Endothelial cell of umbilical vein (primary cell): ENCODE measurements around the gene FUT8. TPM values are rescaled to one million over a fixed set of nuclear protein-coding genes. Genes with fewer than 3 reads are reported as not detected.

Experiments
- BruUV-seq: library from RNA; stranded (reverse); fragments of 400-500 nt; replicated peaks from 2 replicates; lab custom pipeline; 2021; lab: Mats Ljungman, UMichigan
- CTCF ChIA-PET: fragments of 300-600, 350-600 bp; sonication (Branson Sonifier 250); formaldehyde crosslinking; loops from one replicate; lab custom pipeline; 2021; ENCODE audit warnings: antibody characterized with exemption, inconsistent platforms; lab: Charles Lee
- POLR2A ChIA-PET: fragments of 300-600, 350-600 bp; sonication (Branson Sonifier 250); formaldehyde crosslinking; loops from one replicate; lab custom pipeline; 2021; ENCODE audit warnings: antibody characterized with exemption, inconsistent platforms; lab: Charles Lee
- DNase-seq: peaks from one replicate; pipeline ENCODE4 v3.0.0-alpha.2; 2011; ENCODE audit warnings: low read depth, low spot score
- FAIRE-seq: peaks from 2 replicates; lab custom pipeline; 2011; peaks lifted over from hg19 to GRCh38; lab: Jason Lieb, UNC
- H2AFZ ChIP-seq: 2 replicates; pipeline ENCODE4 v1.6.0; 2012; ENCODE audit warnings: low read depth, low read length, control low read depth, inconsistent platforms
- H3K27ac ChIP-seq: 2 replicates; pipeline ENCODE4 v1.5.1; 2011; ENCODE audit warnings: low read depth, mild to moderate bottlenecking, control low read depth, low read length, moderate library complexity; ENCODE audit not compliant: insufficient read depth
- H3K27me3 ChIP-seq, 2 experiments: 2 replicates each; pipeline versions ENCODE4 v1.6.0 to v1.6.1; 2011; ENCODE audit warnings: low read length in 2 of 2, mixed read lengths in 1 of 2; ENCODE audit not compliant: control insufficient read depth in 2 of 2, insufficient read depth in 2 of 2
- H3K36me3 ChIP-seq, 2 experiments: 2 replicates in 1 of 2; 3 replicates in 1 of 2; pipeline ENCODE4 v1.5.1; 2011; ENCODE audit warnings: low read length in 2 of 2, mild to moderate bottlenecking in 1 of 2, moderate library complexity in 1 of 2; ENCODE audit not compliant: control insufficient read depth in 2 of 2, insufficient read depth in 2 of 2; ENCODE audit errors: extremely low read depth in 1 of 2
- H3K4me1 ChIP-seq: 3 replicates; pipeline ENCODE4 v1.5.1; 2011; ENCODE audit warnings: mild to moderate bottlenecking, low read length; ENCODE audit not compliant: control insufficient read depth, insufficient read depth; ENCODE audit errors: extremely low read depth
- H3K4me2 ChIP-seq: 2 replicates; pipeline ENCODE4 v1.6.1; 2011; ENCODE audit warnings: low read length, control low read depth, mixed read lengths; ENCODE audit not compliant: insufficient read depth
- H3K4me3 ChIP-seq, 3 experiments: fragments of 200-600 bp in 1 of 3; sonication (generic), shearing (Covaris generic) in 1 of 3; replicated peaks in 1 of 3; 2 replicates each; pipeline ENCODE4 v1.5.1; 2011 to 2016; ENCODE audit warnings: control low read depth in 3 of 3, low read length in 3 of 3, mild to moderate bottlenecking in 2 of 3, inconsistent platforms in 1 of 3, low read depth in 1 of 3, moderate library complexity in 1 of 3; ENCODE audit not compliant: insufficient read depth in 1 of 3
- H3K79me2 ChIP-seq: 2 replicates; pipeline ENCODE4 v1.6.0; 2012; ENCODE audit warnings: low read length, inconsistent platforms; ENCODE audit not compliant: control insufficient read depth, insufficient read depth
- H3K9ac ChIP-seq: replicated peaks from 2 replicates; pipeline ENCODE3; 2011; ENCODE audit warnings: low read length, control low read depth; ENCODE audit not compliant: insufficient read depth; ENCODE audit errors: extremely low read depth
- H3K9me1 ChIP-seq: replicated peaks from 3 replicates; pipeline ENCODE4 v1.6.0; 2011; ENCODE audit warnings: mild to moderate bottlenecking, low read length; ENCODE audit not compliant: control insufficient read depth, insufficient read depth; ENCODE audit errors: extremely low read depth
- H3K9me3 ChIP-seq: replicated peaks from 2 replicates; pipeline ENCODE4 v1.5.1; 2012; ENCODE audit warnings: low read length, inconsistent platforms; ENCODE audit not compliant: control insufficient read depth, insufficient read depth
- H4K20me1 ChIP-seq: replicated peaks from 2 replicates; pipeline ENCODE3; 2011; ENCODE audit warnings: mild to moderate bottlenecking, low read length; ENCODE audit not compliant: control insufficient read depth, insufficient read depth; ENCODE audit errors: extremely low read depth
- EZH2 ChIP-seq: IDR thresholded peaks from 2 replicates; pipeline ENCODE4 v1.6.1; 2012; ENCODE audit warnings: borderline replicate concordance, low read depth, mild to moderate bottlenecking, moderate library complexity, low read length, inconsistent platforms; ENCODE audit not compliant: severe bottlenecking
- FOS ChIP-seq: IDR thresholded peaks from 2 replicates; pipeline ENCODE4 v1.6.1; 2011; ENCODE audit warnings: mild to moderate bottlenecking, low read length, moderate library complexity, borderline replicate concordance; ENCODE audit not compliant: insufficient read depth
- GATA2 ChIP-seq: IDR thresholded peaks from 2 replicates; pipeline ENCODE4 v1.7.0; 2011; ENCODE audit warnings: low read depth, mild to moderate bottlenecking, moderate library complexity, mixed read lengths, low read length; ENCODE audit not compliant: insufficient read length, insufficient read depth
- JUN ChIP-seq: IDR thresholded peaks from 2 replicates; pipeline ENCODE4 v1.6.1; 2011; ENCODE audit warnings: borderline replicate concordance, low read depth; ENCODE audit not compliant: insufficient read length, insufficient read depth
- MAX ChIP-seq: IDR thresholded peaks from 2 replicates; pipeline ENCODE4 v1.6.1; 2011; ENCODE audit not compliant: insufficient read depth, insufficient read length
- MYC ChIP-seq: IDR thresholded peaks from one replicate; pipeline ENCODE4 v1.6.1; 2011; ENCODE audit warnings: mild to moderate bottlenecking, low read depth, low read length
- POLR2A ChIP-seq: IDR thresholded peaks from 2 replicates; pipeline ENCODE4 v1.6.1; 2012; ENCODE audit warnings: low read depth, mild to moderate bottlenecking, control low read depth, low read length
- POLR2AphosphoS5 ChIP-seq: IDR thresholded peaks from 2 replicates; pipeline ENCODE4 v1.6.1; 2012; ENCODE audit warnings: low read depth, mild to moderate bottlenecking, control low read depth, low read length, moderate library complexity; ENCODE audit not compliant: insufficient read depth
- dilution Hi-C: fragments of 300-500 bp; cut with MboI; formaldehyde crosslinking; loops from one replicate; pipeline ENCODE4 v1.15.0; 2019; ENCODE audit warnings: low sequenced_read_pairs; ENCODE audit not compliant: extremely low pct_ligation_motif_present
- intact Hi-C: fragments of 100-400 bp; cut with micrococcal nuclease; formaldehyde crosslinking; loops from one replicate; pipeline ENCODE4 v1.10.0; 2022
- polyA plus RNA-seq, 4 experiments: library from polyadenylated mRNA; depleted of rRNA in 3 of 4; stranded (reverse) in 3 of 4; unstranded in 1 of 4; fragments of >200 nt; gene quantifications; 2 replicates each; pipeline versions ENCODE4 v1.2.1 to v1.2.3, GENCODE V29; 2011 to 2012; ENCODE audit warnings: missing spikeins in 1 of 4
- total RNA-seq: library from RNA; stranded (reverse); gene quantifications from 2 replicates; pipeline ENCODE4 v1.2.3, GENCODE V29; 2021
- TF ChIP-seq, protein P1 (sequence below), 2 donors: IDR thresholded peaks; 1 replicate in 1 of 2; 2 replicates in 1 of 2; pipeline ENCODE4 v1.5.1; 2011; ENCODE audit warnings: low read length in 2 of 2, mild to moderate bottlenecking in 2 of 2, moderate library complexity in 2 of 2, control low read depth in 1 of 2, inconsistent platforms in 1 of 2, low read depth in 1 of 2; ENCODE audit not compliant: insufficient read depth in 1 of 2; ENCODE audit errors: extremely low read depth in 1 of 2

FUT8 gene
- total and polyA plus RNA-seq, 2 donors (not counting 3 experiments of a cell fraction or from before 2014, with no cell fraction given): 16.7 to 38.8 TPM

DNA sequence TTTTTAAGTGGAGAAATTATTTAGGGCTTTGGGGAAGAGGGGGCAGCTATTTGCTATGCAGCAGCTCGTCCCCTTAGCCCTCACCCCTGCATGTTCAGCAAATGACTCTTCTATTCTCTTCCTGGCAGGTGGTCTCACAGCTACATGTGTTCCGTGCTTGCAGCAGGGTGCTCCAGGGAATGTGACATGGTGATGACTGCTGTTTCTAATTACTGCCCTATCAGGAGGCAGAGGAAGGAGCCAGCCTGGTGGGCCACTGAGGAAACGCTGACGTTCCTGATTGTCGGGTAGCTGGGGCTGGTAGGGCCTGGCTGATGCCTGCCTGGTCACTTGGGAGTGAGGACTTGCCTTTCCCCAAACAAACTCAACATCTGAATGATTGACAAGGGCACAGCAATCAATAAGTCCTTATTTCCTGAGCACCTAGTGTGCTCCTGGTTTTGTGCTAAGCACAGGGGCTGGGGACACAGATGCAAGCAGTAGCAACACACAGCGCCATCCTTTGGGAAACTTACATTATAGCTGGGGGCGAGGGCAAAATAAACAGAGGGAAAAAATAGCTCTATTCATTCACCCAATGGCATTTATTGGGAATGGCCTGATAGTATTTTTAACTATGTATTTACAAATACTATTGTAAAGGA is 377.8 kb downstream of the FUT8 start:
- no peak overlapping the region for H3K4me3 ChIP-seq
- CTCF ChIA-PET: interaction anchor here (0.6 to 0.7 kb wide), 2 partner anchors 372 to 375 kb away, joined by 4 to 5 read pairs; no protein-coding TSS in a partner anchor
- no peaks in the 10 kb centered on the region for H4K20me1 ChIP-seq
- DNase-seq: no peak
- no peaks in the 10 kb centered on the region for H3K36me3 ChIP-seq
- dilution Hi-C loops (no loop called here), intact Hi-C loops (no loop called here)
- H3K79me2 ChIP-seq: no peaks in the 10 kb centered on the region
- H2AFZ ChIP-seq: no peak overlapping the region
- H3K4me1 ChIP-seq: no peaks in the 10 kb centered on the region
- H3K9ac ChIP-seq: no peak overlapping the region
- no TSS peak for BruUV-seq
- H3K27me3 ChIP-seq: no peaks in the 10 kb centered on the region
- TF ChIP-seq EZH2 (no peak), POLR2A (no peak)
- no peak overlapping the region for H3K4me2 ChIP-seq
- no peak for FAIRE-seq
- H3K9me1 ChIP-seq: no peaks in the 10 kb centered on the region
- H3K9me3 ChIP-seq: no peaks in the 10 kb centered on the region
- POLR2A ChIA-PET: no interaction called here
- H3K27ac ChIP-seq: no peak overlapping the region

DNA sequence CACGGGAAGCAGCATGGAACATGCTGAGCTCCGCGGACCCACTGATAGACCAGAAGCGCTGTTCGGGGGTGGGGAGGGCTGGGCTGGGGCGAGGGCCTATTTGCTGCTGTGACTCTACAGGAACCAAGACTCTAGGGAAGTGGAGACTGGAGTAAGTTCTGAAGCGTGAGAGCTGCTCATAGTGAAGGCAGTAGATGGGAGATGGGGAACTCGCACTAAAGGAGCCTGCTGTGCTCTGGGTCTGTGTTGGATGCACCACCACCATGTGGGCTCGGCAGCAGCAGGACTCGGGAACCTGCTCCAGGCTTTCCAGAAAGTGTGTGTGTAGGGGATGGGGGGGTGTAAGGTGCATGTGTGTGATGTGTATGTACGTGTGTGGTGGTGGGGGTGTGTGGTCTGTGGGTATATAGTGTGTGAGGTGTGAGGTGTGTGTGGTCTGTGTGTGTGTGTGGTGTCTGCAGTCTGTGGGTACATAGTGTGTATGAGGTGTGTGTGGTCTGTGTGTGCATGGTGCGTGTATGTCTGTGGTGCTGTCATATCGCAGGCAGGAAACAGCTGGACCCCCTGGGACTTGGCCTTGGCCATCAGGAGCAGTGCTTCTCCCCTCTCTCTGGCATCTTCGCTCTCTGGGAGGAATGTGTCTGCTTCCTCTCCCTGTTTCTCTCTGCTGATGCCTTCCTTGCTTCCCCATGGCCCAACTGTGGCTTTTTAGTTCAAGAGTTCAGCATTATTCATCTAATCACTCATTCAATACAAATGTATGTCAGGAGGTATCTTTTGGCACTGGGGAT is 378.9 kb downstream of the FUT8 start:
- Histone ChIP-seq H3K79me2 (no peaks in the 10 kb centered on the region), H3K4me1 (no peaks in the 10 kb centered on the region), H3K27ac (no peak overlapping the region), H3K27me3 (no peaks in the 10 kb centered on the region), H3K9ac (no peak overlapping the region), H3K4me3 (no peak overlapping the region), H2AFZ (no peak overlapping the region), H3K9me1 (no peaks in the 10 kb centered on the region), H4K20me1 (no peaks in the 10 kb centered on the region), H3K36me3 (no peaks in the 10 kb centered on the region), H3K4me2 (no peak overlapping the region), H3K9me3 (no peaks in the 10 kb centered on the region)
- no peak for TF ChIP-seq POLR2A
- no peak for TF ChIP-seq JUN
- TF ChIP-seq POLR2AphosphoS5: no peak
- TF ChIP-seq FOS: no peak
- TF ChIP-seq, protein P1, sequence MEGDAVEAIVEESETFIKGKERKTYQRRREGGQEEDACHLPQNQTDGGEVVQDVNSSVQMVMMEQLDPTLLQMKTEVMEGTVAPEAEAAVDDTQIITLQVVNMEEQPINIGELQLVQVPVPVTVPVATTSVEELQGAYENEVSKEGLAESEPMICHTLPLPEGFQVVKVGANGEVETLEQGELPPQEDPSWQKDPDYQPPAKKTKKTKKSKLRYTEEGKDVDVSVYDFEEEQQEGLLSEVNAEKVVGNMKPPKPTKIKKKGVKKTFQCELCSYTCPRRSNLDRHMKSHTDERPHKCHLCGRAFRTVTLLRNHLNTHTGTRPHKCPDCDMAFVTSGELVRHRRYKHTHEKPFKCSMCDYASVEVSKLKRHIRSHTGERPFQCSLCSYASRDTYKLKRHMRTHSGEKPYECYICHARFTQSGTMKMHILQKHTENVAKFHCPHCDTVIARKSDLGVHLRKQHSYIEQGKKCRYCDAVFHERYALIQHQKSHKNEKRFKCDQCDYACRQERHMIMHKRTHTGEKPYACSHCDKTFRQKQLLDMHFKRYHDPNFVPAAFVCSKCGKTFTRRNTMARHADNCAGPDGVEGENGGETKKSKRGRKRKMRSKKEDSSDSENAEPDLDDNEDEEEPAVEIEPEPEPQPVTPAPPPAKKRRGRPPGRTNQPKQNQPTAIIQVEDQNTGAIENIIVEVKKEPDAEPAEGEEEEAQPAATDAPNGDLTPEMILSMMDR (IDR thresholded peaks at IDR 0.05; ENCODE audit: extremely low read depth in 1 of 2, insufficient read depth in 1 of 2, low read depth in 1 of 2, low read length in 2 of 2): no peak
- TF ChIP-seq GATA2: no peak
- no peak for TF ChIP-seq MAX
- no peak for TF ChIP-seq MYC
- TF ChIP-seq EZH2: no peak
- intact Hi-C loops (no loop called here), dilution Hi-C loops (no loop called here)
- ChIA-PET CTCF (interaction anchor here (0.6 to 1.2 kb wide), 3 partner anchors 33 to 376 kb away, joined by 4 to 5 read pairs (median 4); no protein-coding TSS in a partner anchor), POLR2A (no interaction called here)
- peak; percentile 34 for DNase-seq
- no TSS peak for BruUV-seq
- FAIRE-seq: peak; percentile 53
